Activated CD4-positive, CD25-positive, alpha-beta regulatory T cell treated with anti-CD3 and anti-CD28 coated beads, Interleukin-2, amount 50 U/mL, for 24 hours (primary cell): ENCODE results near the gene DBN1.
A peak's percentile ranks its signal among the peaks of the same experiment; 100 is the strongest.

ENCODE experiments used
- ATAC-seq, 2 donors: fragments of 150-1000 bp; cut with Tn5 transposase; one replicate each; pipeline ENCODE4 v1.10.0; 2021; ENCODE audit warnings: mild to moderate bottlenecking in 1 of 2, moderate library complexity in 1 of 2

The DBN1 gene

GRCh38 chr5:177472460-177473442, 683 bp downstream of the DBN1 start:
- ATAC-seq, result peak; percentile 54 to 56

- no peak for ATAC-seq
Measured at GRCh38 chr5:177471610-177472356, 1.7 kb downstream of the DBN1 start.

GRCh38 chr5:177470759-177471536, 2.5 kb downstream of the DBN1 start:
- no peak for ATAC-seq

GRCh38 chr5:177469750-177470525, 3.5 kb downstream of the DBN1 start:
- ATAC-seq, result no peak

GRCh38 chr5:177468685-177469628, 4.5 kb downstream of the DBN1 start:
- ATAC-seq, result no peak

GRCh38 chr5:177468329-177468684, 5.1 kb downstream of the DBN1 start:
- no peak for ATAC-seq

GRCh38 chr5:177467436-177467835, 6.0 kb downstream of the DBN1 start:
- ATAC-seq, result no peak

GRCh38 chr5:177466861-177467260, 6.6 kb downstream of the DBN1 start:
- ATAC-seq, result no peak

GRCh38 chr5:177465044-177465443, 8.4 kb downstream of the DBN1 start:
- ATAC-seq, result no peak

GRCh38 chr5:177462021-177462670, 11.3 kb downstream of the DBN1 start:
- ATAC-seq, result no peak

- no peak for ATAC-seq
Measured at GRCh38 chr5:177459819-177460628, 13.4 kb downstream of the DBN1 start.

- no peak for ATAC-seq
Measured at GRCh38 chr5:177459357-177459756, 14.1 kb downstream of the DBN1 start.

GRCh38 chr5:177458912-177459350, 14.5 kb downstream of the DBN1 start:
- ATAC-seq, result no peak

- ATAC-seq, result no peak
Measured at GRCh38 chr5:177457852-177458681, 15.4 kb downstream of the DBN1 start.

GRCh38 chr5:177456976-177457851, 16.2 kb downstream of the DBN1 start:
- peak; percentile 11 to 27 for ATAC-seq

- ATAC-seq, result no peak
Measured at GRCh38 chr5:177456591-177456964, 16.9 kb downstream of the DBN1 start.
